HG03108 (cell line): ENCODE measurements around the gene MDM4.
"Not testable (repeated sequence)": the region's sequence is repeated elsewhere in the genome, so short reads cannot be mapped to it uniquely, and the experiment has no call there.

Experiments
- ATAC-seq: cut with Tn5 transposase; IDR thresholded peaks from one replicate; pipeline ENCODE4 v1.9.1; 2021; ENCODE audit warnings: moderate library complexity; ENCODE audit not compliant: unreplicated experiment

MDM4 gene

DNA sequence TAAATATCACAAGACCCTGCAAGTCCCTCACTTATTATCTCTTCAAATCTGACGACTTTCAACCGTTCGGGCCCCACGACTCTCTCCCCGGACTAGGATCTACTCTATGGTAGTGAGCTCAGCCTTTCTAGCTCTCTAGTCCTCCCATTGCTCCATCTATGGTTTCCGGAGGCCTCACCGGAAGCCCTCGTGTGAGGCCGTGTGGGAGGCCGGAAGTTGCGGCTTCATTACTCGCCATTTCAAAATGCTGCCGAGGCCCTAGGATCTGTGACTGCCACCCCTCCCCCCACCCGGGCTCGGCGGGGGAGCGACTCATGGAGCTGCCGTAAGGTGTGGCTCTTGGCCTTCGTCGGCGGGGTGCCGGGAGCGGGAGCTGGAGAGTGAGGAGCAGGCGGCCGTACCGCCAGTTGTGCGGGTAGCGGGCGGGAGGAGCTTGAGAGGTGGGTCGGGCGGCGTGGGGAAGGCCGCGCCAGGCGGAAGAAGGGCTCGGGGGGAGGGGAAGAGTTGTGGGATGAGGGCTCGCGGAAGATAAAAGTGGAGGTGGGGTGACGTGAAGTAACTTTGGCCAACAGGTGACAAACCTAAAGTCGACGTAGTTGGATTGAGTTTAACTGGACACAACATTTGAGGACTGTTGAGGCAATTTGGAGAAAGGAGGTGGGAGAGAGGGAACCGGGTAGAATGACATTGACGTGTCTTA, at the start of gene MDM4:
Gene MDM4 (plus strand): TSS at position 227 of the 700 bp plus-strand sequence. CDS start 9,113 bp downstream, outside the sequence.
- ATAC-seq: peak; percentile 65

- ATAC-seq: no peak
Measured at GRCh38 chr1:204466416-204467405, 49.5 kb upstream of the MDM4 start.

DNA sequence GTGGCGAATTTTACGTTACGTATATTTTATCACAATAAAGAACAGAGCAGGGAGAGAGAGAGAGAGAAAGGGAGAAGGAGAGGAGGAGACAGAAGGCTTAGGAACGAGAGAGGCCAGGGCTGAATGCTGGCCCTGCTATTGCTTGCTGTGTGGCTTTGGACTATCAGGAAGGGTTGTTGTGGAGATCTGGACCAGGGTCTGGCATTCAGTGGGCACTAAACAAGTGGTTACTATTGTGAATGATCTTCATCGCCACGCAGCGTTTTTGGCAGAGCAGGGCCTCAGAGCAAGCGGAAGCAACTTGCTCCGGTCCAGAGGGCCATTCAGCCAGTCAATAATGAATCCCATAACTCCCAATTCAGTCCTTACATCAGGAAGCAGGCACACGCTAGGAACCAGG, 48.0 kb upstream of the MDM4 start:
- no peak for ATAC-seq

DNA sequence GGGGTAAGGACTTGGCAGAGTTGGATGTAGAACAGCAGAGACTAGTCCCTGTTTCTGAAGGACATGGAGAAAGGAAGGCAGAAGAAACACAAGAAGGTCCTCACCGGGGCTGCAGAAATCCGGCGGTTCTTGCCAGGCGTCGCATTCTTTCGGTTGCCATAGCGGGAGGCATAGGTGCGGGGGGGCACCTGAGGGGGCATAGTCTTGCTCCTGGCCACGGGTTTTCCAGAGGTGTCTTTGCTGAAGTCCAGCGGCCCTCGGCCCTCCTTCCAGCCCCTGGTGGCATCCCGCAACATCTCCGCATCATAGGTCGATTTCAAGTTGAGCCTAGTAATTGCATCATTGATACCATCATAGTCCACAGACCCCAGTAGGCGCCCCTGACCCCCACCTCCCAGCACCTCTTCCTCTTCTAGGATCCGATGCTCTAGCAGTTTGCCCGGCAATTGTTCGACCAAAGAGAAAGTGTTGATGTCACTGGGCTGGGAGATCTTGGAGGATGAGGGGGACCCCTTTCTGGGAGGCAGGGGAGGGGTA, 47.4 kb upstream of the MDM4 start:
- no peak for ATAC-seq

DNA sequence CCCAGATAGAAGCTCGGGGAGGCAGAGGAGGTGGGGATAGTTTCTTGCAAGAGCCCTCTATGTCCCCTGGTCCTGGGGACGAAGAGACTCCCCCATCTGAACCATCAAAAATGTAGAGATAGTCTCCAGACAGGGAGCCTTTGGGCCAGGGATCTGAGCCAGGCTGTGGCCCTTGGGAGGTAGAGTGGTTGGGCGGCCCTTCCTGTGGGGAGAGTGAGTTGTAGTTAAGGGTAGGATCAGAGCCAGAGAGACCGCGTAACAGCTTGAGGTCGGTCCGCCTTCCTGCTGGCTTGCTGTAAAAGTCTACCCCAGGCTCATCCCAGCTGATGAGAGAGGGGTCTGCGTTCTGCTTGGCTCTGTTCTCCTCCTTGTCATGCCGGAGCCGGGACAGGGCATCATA, 46.9 kb upstream of the MDM4 start:
- no peak for ATAC-seq

DNA sequence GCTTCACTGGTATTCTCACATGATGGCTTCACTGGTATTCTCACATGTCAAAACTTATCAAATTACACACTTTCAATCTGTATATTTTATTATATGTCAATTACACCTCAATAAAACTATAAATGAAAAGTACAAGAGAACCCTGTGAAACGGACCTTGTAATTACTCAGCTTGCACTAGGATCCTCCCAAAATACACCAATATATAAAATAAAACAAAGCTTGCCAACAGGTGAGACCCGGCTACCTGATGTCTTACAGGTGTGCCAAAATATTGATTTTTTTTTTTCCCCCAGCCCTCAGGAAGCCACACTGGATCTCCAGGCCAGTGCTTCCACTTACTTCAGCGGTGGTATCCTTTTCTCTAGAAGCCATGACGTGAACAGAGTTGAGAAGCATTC, 44.5 kb upstream of the MDM4 start:
- no peak for ATAC-seq

- no peak for ATAC-seq
Measured at GRCh38 chr1:204472660-204473059, 43.5 kb upstream of the MDM4 start.

DNA sequence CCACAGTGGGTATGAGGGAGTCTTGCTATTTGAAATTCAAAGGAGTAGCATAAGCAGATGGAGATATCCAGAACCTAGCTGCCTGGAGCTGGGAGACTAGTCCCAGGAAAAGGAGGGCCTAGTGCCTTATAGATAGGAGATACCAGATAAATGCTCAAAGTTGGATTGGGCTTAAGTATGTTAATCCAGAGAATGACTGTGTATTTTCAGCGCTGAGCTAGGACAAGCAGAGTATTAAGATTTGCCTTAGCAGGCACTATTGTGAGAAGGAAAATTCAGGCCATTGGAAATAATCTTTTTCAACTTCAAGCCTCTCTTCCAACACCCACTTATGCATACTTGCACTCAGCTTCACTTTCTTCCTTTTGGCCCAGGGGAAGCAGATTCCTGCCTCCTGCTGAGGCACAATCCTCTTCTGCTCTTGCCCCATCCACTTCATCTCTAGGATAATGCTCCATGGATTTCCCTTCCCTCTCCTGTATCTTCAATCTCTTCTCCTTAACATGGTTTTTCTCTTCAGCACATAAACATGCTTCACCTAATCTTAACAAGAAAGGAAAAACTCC, 42.7 kb upstream of the MDM4 start:
- no peak for ATAC-seq

- no peak for ATAC-seq
Measured at GRCh38 chr1:204475656-204476432, 40.4 kb upstream of the MDM4 start.

DNA sequence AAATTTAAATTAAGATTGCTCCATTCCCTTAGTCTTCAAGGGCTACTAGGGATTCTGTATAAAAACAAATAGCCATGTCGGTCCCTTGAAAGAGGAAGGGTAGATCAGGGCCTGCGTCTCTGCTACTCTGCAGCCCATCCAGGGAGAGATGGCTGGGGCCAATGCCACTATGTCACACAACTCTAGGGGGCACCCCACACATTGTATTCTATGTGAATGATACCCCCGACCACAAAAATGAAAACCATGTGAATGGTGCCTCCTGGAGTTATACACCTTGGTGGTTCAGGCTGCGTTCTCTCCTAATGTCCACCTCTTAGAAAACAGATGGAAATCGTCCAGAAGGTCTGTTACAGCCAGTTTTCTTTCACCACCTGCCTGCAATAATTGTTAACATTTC, 39.6 kb upstream of the MDM4 start:
- ATAC-seq: no peak

DNA sequence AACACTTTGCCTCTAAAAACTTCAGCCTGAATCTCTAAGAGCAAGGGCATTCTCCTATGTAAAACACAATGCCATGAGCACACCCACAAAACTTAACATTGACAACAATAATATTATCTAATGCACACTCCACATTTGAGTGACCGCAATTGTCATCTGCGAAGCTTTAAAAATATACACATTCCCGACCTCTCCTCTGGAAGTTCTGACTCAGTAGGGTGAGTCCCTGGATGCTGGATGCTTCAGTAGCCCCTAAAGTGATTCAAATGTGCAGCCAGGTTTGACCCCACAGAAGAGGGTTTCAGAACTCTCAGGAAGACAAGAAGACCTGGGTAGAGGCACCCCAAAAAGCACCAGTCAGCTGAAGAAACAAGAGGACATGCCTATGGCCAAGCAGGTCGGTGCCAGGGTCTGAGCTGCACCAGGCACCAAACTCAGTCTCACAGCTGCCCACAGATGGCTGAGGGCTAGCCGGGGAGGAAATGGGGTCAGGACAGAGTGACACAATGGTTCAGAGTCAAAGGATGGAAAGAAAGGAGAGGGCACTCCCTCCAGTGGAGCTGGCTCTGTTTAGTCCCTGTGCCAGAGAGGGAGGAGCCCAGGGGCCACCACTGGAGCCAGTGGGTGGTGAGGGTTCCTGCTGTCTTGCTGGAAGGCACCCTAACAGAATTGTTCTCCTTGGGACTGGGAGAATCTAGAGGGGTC, 39.0 kb upstream of the MDM4 start:
- ATAC-seq: no peak

DNA sequence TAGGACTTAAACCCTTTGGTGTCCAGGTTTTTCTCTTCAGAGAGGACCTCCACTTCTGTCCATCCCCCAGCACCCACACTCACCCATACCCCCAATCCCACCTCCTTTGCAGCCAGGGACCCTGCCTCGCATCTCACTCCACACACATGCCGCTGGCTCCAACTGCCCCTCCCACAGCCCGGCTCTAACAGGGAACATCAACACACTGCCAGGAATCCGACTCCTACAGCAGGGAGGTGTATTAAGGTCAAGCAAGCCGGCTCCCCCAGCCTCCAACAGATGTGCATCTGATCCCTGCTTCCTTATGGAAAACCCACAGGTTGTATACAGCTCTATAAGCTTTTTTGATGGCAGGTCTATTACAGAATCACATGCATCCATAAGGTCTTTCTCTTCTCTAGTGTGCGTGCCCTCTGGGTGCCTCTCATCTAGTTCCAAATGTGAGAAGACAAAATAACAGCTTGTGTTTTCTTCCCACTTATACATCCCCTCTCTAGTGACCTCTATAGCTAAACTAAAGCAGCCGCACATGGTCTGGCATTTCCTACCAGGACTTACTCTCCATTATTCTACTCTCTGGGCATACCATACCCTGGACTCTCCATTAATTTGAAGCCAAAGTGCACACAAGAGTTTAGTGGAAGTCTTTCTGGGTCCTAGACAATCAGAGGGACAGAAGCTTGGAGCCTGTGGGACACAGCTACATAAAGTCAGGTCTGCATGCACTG, 37.9 kb upstream of the MDM4 start:
- no peak for ATAC-seq

- no peak for ATAC-seq
Measured at GRCh38 chr1:204478921-204479320, 37.3 kb upstream of the MDM4 start.

GRCh38 chr1:204479387-204480136, 36.6 kb upstream of the MDM4 start:
- no peak for ATAC-seq

GRCh38 chr1:204480515-204480914, 35.7 kb upstream of the MDM4 start:
- ATAC-seq: peak; percentile 43

DNA sequence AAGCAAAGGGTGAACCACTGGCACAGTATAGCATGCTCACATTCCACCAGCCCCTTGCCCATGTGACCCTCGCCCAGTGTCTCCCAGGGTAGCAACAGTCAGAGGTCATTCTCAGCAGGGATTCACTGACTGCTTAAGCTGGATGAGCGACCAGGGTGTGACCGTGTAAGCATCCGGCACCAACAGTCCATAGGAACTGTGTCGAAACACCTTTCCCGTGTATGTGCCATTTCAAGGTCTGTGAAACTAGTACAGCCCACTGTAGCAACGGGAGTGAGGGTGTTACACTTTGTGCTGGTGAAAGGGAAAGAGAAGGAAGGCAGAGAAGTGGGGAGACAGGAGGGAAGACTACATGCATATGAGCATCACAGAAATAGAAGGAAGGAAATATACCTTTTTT, 32.4 kb upstream of the MDM4 start:
- ATAC-seq: no peak

- ATAC-seq: not testable (repeated sequence)
Measured at GRCh38 chr1:204486513-204487255, 29.5 kb upstream of the MDM4 start.

- ATAC-seq: no peak
Measured at GRCh38 chr1:204487256-204487615, 29.0 kb upstream of the MDM4 start.
